Choroid plexus epithelial cell (primary cell): ENCODE measurements around the gene LEKR1.

Experiments used
- DNase-seq: peaks from one replicate; pipeline ENCODE4 v3.0.0-alpha.2; 2010; ENCODE audit warnings: low read depth
- H3K4me3 ChIP-seq: 2 replicates; pipeline ENCODE4 v1.5.1; 2011; ENCODE audit warnings: low read depth, mild to moderate bottlenecking, control low read depth, low read length, moderate library complexity
- CTCF ChIP-seq: conservative IDR thresholded peaks from 2 replicates; pipeline ENCODE4 v1.5.1; 2011; ENCODE audit warnings: low read depth, mild to moderate bottlenecking, control low read depth, inconsistent platforms, low read length, moderate library complexity

The LEKR1 gene

DNA sequence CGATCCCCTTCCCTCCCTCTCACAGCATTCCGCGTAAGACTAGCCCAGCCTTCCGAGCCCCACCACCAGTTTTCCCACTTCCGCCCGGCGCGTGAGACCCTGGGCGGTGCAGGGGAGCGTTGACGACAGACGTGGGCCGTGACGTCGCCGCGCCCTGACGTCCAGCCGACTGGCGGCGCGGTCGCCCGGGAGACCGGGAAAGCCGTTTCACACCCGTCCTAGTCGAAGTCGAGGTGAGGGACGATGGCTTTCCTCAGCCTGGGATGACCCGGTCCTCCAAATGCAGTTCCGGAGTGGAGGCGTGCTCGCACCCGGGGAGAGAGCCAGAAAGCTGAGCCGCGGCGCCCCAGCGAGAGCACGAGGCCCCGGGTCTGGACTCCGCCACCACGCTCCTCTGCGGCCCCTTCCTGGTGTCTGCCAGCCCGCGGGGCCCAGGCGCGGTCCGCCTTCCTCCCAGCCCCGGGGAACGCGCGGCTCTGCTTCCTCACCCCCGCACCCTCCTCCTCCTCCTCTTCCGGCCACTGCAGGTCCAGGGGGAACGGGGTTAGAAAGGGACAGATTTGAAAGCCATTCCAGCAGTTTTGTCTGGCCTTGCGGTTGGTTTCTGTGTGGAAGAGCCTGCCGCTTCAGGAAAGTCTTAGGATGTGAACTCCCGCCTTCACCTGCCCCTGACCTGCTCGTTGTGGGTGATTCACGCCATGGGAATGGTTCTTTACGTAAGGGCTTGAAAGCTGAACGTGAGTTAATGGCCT, at the start of gene LEKR1:
TSS of gene LEKR1 (plus strand) at position 210 of the 752 bp plus-strand sequence. CDS start 2,977 bp downstream, outside the sequence.
- DNase-seq, result peak; percentile 91
- H3K4me3 ChIP-seq, result peak within 1 kb of the TSS; percentile 77
- TF ChIP-seq CTCF, result no peak

GRCh38 chr3:156776871-156777270, 49.3 kb upstream of the LEKR1 start:
- no peak for TF ChIP-seq CTCF
- no peak for DNase-seq
- no peak overlapping the region for H3K4me3 ChIP-seq

GRCh38 chr3:156781310-156782230, 44.6 kb upstream of the LEKR1 start:
- DNase-seq, result no peak
- TF ChIP-seq CTCF, result no peak
- H3K4me3 ChIP-seq, result no peak overlapping the region

DNA sequence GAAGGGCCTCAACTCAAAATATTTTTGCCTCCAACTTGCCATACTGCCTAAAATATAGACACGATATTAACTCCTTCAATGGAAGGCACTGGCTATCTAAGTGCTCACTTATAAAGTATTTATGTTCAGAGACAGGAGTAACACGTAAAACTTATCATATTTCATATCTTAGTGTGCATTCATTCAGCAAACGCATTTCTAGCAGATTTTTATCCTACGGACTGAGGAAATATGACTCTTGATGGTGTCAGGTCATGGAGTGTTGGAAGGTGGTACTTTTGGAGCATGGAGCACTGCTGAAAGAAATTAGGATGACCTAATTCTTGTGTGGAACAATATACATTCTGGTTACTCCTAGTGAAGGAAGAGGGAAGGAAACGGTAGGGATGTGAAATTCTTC, 43.8 kb upstream of the LEKR1 start:
- no peak overlapping the region for H3K4me3 ChIP-seq
- DNase-seq, result no peak
- no peak for TF ChIP-seq CTCF

GRCh38 chr3:156782921-156783320, 43.2 kb upstream of the LEKR1 start:
- DNase-seq, result no peak
- no peak overlapping the region for H3K4me3 ChIP-seq
- TF ChIP-seq CTCF, result no peak

- DNase-seq, result no peak
- H3K4me3 ChIP-seq, result no peak overlapping the region
- no peak for TF ChIP-seq CTCF
These were observed 39.2 kb upstream of the LEKR1 start for GRCh38 chr3:156787001-156787400.
